ENCODE measurements around the gene CFAP45.

Gene CFAP45

DNA sequence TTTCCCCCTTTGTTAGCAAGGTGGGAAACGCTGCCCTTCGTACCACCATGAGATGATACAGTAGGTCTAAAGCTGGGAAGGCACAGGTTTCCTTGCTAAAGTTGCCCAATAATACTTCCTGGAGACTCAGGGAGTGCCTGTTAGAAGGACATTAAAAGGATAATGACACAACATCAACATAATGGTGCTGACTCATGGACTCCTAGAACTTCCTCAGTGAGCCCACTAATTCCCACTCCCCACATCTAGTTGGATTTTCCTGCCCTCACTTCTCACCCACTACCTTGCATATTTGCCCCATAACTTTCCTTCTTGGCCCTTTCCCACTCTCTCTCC lies 17.5 kb downstream of the CFAP45 start:
- no peak overlapping the region for H3K27ac ChIP-seq (ENCODE audit: low read depth, low read length)
- no peaks in the 10 kb centered on the region for H4K20me1 ChIP-seq (ENCODE audit: control insufficient read depth, insufficient read depth, low read depth, low read length)
- no peaks in the 10 kb centered on the region for H3F3A ChIP-seq (ENCODE audit: control insufficient read depth, insufficient read depth)
- H3K4me1 ChIP-seq (ENCODE audit: control insufficient read depth, low read length) = peaks cover 6% of the 10 kb centered on the region
- H3K9me2 ChIP-seq (replicated peaks; ENCODE audit: control insufficient read depth, low read length) = no peaks in the 10 kb centered on the region
- H3K4me2 ChIP-seq (ENCODE audit: low read length) = no peak overlapping the region
- no peak overlapping the region for H3K4me3 ChIP-seq (ENCODE audit: low read length)
- no peaks in the 10 kb centered on the region for H3K27me3 ChIP-seq (ENCODE audit: control insufficient read depth, low read length)
- TF ChIP-seq, protein P1, sequence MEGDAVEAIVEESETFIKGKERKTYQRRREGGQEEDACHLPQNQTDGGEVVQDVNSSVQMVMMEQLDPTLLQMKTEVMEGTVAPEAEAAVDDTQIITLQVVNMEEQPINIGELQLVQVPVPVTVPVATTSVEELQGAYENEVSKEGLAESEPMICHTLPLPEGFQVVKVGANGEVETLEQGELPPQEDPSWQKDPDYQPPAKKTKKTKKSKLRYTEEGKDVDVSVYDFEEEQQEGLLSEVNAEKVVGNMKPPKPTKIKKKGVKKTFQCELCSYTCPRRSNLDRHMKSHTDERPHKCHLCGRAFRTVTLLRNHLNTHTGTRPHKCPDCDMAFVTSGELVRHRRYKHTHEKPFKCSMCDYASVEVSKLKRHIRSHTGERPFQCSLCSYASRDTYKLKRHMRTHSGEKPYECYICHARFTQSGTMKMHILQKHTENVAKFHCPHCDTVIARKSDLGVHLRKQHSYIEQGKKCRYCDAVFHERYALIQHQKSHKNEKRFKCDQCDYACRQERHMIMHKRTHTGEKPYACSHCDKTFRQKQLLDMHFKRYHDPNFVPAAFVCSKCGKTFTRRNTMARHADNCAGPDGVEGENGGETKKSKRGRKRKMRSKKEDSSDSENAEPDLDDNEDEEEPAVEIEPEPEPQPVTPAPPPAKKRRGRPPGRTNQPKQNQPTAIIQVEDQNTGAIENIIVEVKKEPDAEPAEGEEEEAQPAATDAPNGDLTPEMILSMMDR (IDR thresholded peaks at IDR 0.05; ENCODE audit: low read depth, low read length, poor library complexity, severe bottlenecking) = no peak
- no peak for TF ChIP-seq EZH2phosphoT487 (IDR thresholded peaks at IDR 0.05; ENCODE audit: borderline replicate concordance, low read length)
- H3K36me3 ChIP-seq (ENCODE audit: control insufficient read depth, low read length) = no peaks in the 10 kb centered on the region
- H3K79me2 ChIP-seq (ENCODE audit: control insufficient read depth, low read length) = no peaks in the 10 kb centered on the region
- no peaks in the 10 kb centered on the region for H3K9me3 ChIP-seq (ENCODE audit: control insufficient read depth, insufficient read depth, low read length)

DNA sequence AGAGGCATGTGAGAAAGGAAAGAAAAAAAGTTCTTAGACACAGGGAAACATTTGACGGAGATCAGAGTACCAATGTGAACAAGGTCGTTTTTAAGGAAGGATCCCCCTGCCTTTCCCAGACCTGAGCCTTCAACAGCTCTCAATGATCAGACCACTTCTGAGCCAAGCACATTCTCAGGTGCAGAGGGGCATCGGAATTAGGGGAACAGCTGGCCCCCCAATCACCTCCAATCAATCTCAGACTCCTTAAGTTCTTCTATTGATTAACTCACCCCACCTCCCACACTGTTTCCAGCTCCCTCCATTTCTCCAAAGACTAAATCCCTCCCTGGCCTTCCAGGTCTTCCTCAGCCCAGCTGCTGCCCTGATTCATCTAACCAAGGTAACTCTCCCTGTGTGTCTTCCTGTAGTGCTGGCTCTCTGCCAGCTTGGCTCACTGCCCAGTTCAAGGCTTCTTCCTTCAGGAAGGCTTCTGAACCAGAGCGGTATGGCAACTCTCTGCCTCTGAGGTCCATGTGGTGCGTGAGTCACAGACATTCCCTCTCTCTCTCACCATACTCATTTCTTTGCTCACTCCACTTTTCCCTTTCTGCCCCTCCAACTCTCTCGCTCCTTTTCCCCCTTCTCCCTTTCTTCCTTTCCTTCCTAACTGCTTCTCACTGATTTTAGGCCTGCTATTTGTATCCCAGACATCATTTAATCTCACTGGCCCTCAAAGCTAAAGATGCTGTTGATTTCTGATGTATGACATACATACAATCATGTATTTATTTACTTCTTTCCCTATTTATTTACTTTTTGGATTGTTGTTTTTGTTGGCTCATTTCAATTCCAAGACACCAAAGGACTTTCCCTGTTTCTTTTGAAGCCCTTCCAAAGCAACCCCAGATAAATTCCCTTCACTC lies 18.1 kb downstream of the CFAP45 start:
- TF ChIP-seq EZH2phosphoT487 (IDR thresholded peaks at IDR 0.05; ENCODE audit: borderline replicate concordance, low read length) = no peak
- TF ChIP-seq, protein P1 (IDR thresholded peaks at IDR 0.05; ENCODE audit: low read depth, low read length, poor library complexity, severe bottlenecking) = no peak

DNA sequence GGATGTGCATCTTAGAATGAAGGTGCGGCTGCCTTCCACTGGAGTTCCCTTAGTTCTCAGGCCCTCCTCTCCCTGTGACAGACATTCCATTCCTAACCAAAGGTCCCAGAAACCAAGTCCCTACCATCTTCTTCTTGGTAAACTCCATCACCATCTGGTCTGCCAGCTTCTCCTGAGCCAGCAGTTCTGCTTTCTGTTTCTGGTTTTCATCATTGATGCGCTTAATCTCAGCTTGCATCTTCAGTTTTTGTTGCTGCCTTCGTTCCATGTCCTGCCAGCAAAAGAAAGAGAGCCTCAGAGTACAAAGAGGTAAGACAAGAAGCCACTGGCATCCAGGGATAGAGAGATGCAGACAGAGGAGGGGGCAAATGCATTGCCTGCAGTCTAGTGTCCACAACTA lies 19.5 kb downstream of the CFAP45 start:
- Histone ChIP-seq H3K79me2 (ENCODE audit: control insufficient read depth, low read length) (no peaks in the 10 kb centered on the region), H3K4me3 (ENCODE audit: low read length) (no peak overlapping the region), H4K20me1 (ENCODE audit: control insufficient read depth, insufficient read depth, low read depth, low read length) (no peaks in the 10 kb centered on the region), H3K9me2 (replicated peaks; ENCODE audit: control insufficient read depth, low read length) (no peaks in the 10 kb centered on the region), H3K9me3 (ENCODE audit: control insufficient read depth, insufficient read depth, low read length) (no peaks in the 10 kb centered on the region), H3K4me1 (ENCODE audit: control insufficient read depth, low read length) (no peaks in the 10 kb centered on the region), H3K4me2 (ENCODE audit: low read length) (no peak overlapping the region), H3F3A (ENCODE audit: control insufficient read depth, insufficient read depth) (no peaks in the 10 kb centered on the region), H3K36me3 (ENCODE audit: control insufficient read depth, low read length) (no peaks in the 10 kb centered on the region), H3K27ac (ENCODE audit: low read depth, low read length) (no peak overlapping the region), H3K27me3 (ENCODE audit: control insufficient read depth, low read length) (no peaks in the 10 kb centered on the region)
- TF ChIP-seq, protein P1 (IDR thresholded peaks at IDR 0.05; ENCODE audit: low read depth, low read length, poor library complexity, severe bottlenecking) = no peak
- no peak for TF ChIP-seq EZH2phosphoT487 (IDR thresholded peaks at IDR 0.05; ENCODE audit: borderline replicate concordance, low read length)

More for the DNA sequence above, 18.1 kb downstream of the CFAP45 start:
- Histone ChIP-seq H3K27ac (ENCODE audit: low read depth, low read length) (no peak overlapping the region), H3K79me2 (ENCODE audit: control insufficient read depth, low read length) (no peaks in the 10 kb centered on the region), H3K27me3 (ENCODE audit: control insufficient read depth, low read length) (no peaks in the 10 kb centered on the region), H3K4me1 (ENCODE audit: control insufficient read depth, low read length) (no peaks in the 10 kb centered on the region; the same call in 1 of the 2 replicates), H3K9me3 (ENCODE audit: control insufficient read depth, insufficient read depth, low read length) (no peaks in the 10 kb centered on the region), H4K20me1 (ENCODE audit: control insufficient read depth, insufficient read depth, low read depth, low read length) (no peaks in the 10 kb centered on the region), H3K4me3 (ENCODE audit: low read length) (no peak overlapping the region), H3F3A (ENCODE audit: control insufficient read depth, insufficient read depth) (no peaks in the 10 kb centered on the region), H3K9me2 (replicated peaks; ENCODE audit: control insufficient read depth, low read length) (no peaks in the 10 kb centered on the region), H3K36me3 (ENCODE audit: control insufficient read depth, low read length) (no peaks in the 10 kb centered on the region), H3K4me2 (ENCODE audit: low read length) (no peak overlapping the region)

Measured in DOHH2 (cell line).